ENCODE results near the gene TRIM33.
"Not testable (repeated sequence)": the region's sequence is repeated elsewhere in the genome, so short reads cannot be mapped to it uniquely, and the experiment has no call there.

The TRIM33 gene

GRCh38 chr1:114368560-114369255, 142.3 kb downstream of the TRIM33 start:
- Mint-ChIP-seq H3K27ac (no peak overlapping the region), H3K4me1 (no peaks in the 10 kb centered on the region), H3K4me3 (no peak overlapping the region), H3K36me3 (ENCODE audit: low read depth) (no peaks in the 10 kb centered on the region), H3K9me3 (peaks cover 13% of the 10 kb centered on the region), H3K27me3 (ENCODE audit: low read depth) (no peaks in the 10 kb centered on the region)
- TF ChIP-seq CTCF (IDR thresholded peaks at IDR 0.05; ENCODE audit: unreplicated experiment in 3 of 3) = no peak

GRCh38 chr1:114367810-114368209, 143.2 kb downstream of the TRIM33 start:
- Mint-ChIP-seq H3K36me3 (ENCODE audit: low read depth) (peaks cover 4% of the 10 kb centered on the region), H3K27me3 (ENCODE audit: low read depth) (no peaks in the 10 kb centered on the region), H3K4me1 (no peaks in the 10 kb centered on the region), H3K9me3 (peaks cover 19% of the 10 kb centered on the region), H3K27ac (no peak overlapping the region), H3K4me3 (no peak overlapping the region)
- no peak for TF ChIP-seq CTCF (IDR thresholded peaks at IDR 0.05; ENCODE audit: unreplicated experiment in 3 of 3)

- H3K36me3 Mint-ChIP-seq (ENCODE audit: low read depth); H3K27me3 Mint-ChIP-seq (ENCODE audit: low read depth); H3K27ac Mint-ChIP-seq; H3K4me3 Mint-ChIP-seq; H3K4me1 Mint-ChIP-seq: not testable (repeated sequence)
- H3K9me3 Mint-ChIP-seq = peaks cover 19% of the 10 kb centered on the region
Measured at GRCh38 chr1:114363230-114363629, 147.8 kb downstream of the TRIM33 start.

GRCh38 chr1:114359791-114360190, 151.2 kb downstream of the TRIM33 start:
- Mint-ChIP-seq H3K27ac (no peak overlapping the region), H3K27me3 (ENCODE audit: low read depth) (no peaks in the 10 kb centered on the region), H3K4me1 (no peaks in the 10 kb centered on the region), H3K4me3 (no peak overlapping the region), H3K36me3 (ENCODE audit: low read depth) (peaks cover 4% of the 10 kb centered on the region), H3K9me3 (peaks cover 19% of the 10 kb centered on the region)
- TF ChIP-seq CTCF (IDR thresholded peaks at IDR 0.05; ENCODE audit: unreplicated experiment in 3 of 3) = no peak

GRCh38 chr1:114355240-114355639, 155.8 kb downstream of the TRIM33 start:
- Mint-ChIP-seq H3K36me3 (ENCODE audit: low read depth) (no peaks in the 10 kb centered on the region), H3K4me1 (peaks cover 17% of the 10 kb centered on the region), H3K27ac (no peak overlapping the region), H3K4me3 (no peak overlapping the region), H3K9me3 (peaks cover 5% of the 10 kb centered on the region), H3K27me3 (ENCODE audit: low read depth) (peaks cover 8% of the 10 kb centered on the region)
- TF ChIP-seq CTCF (IDR thresholded peaks at IDR 0.05; ENCODE audit: unreplicated experiment in 3 of 3) = no peak

DNA sequence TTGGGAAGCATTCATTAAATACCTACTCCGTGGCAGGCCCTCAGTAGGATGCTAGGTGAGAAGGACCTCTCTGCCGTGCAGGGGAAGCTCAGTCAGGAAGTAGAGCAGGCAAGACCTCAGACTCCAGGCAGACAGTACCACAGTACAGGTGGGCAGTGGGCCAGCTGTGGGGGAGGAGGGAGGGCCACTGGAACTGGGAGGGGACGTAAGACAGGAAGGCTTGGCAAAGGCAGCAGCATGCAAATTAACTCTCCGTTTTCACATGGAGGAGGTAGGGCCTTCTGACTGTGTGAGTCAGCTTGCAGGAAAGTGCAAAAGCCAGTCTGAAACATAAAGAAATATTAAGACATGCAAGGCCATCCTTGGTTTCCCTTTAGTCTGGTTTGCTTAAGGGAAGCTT, 157.7 kb downstream of the TRIM33 start:
- Mint-ChIP-seq H3K27me3 (ENCODE audit: low read depth) (peaks cover 14% of the 10 kb centered on the region), H3K4me1 (peaks cover 17% of the 10 kb centered on the region), H3K9me3 (no peaks in the 10 kb centered on the region)

More for the DNA sequence above, 157.7 kb downstream of the TRIM33 start:
- Mint-ChIP-seq H3K36me3 (ENCODE audit: low read depth) (no peaks in the 10 kb centered on the region), H3K27ac (peak overlapping the region; percentile 1 to 57 (median 35)), H3K4me3 (no peak overlapping the region)
- no peak for TF ChIP-seq CTCF (IDR thresholded peaks at IDR 0.05; ENCODE audit: unreplicated experiment in 3 of 3)
